ENCODE measurements around the gene WNT8A. TPM values are rescaled to one million over a fixed set of nuclear protein-coding genes. Genes with fewer than 3 reads are reported as not detected.
A peak's percentile ranks its signal among the peaks of the same experiment; 100 is the strongest.

The WNT8A gene
- total RNA-seq, 1 experiment from 2014 or later: not detected

DNA sequence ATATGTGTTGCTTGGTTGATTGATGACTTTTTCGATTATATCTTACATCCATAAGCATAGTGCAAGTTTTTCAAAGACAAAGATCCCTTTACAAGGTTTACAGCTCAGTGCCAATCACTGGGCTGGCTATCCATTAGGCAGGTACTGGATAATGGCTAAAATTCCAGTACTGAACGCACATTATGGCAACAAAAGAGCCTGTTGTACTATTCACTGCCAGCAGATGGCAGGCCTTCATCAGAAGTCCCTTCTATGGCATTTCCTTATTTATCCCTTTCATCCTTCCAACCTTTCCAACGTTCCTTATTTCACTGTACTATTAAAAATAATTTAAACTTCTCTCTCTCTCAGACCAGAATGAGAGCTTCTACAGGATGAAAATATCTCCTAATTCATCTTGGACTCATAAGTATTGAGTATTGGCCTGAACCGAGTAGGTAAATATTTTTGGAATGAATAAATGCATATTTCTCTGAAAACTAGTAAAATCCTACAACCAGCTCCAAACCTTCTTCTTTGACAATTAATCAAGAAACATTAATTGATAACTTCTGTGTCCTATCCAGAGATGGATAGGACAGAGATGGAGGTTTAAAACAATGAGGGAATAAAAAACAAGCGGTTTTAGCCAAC is 6.7 kb upstream of the WNT8A start:
- DNase-seq: peak; percentile 67 to 75
- ChIA-PET POLR2A (interaction anchor here (0.6 kb wide), 1 partner anchor 69 kb away, joined by 8 read pairs; no protein-coding TSS in a partner anchor), CTCF (interaction anchor here (0.6 to 2.7 kb wide), 6 partner anchors 12 to 77 kb away, joined by 3 to 24 read pairs (median 6); no protein-coding TSS in a partner anchor)
- Histone ChIP-seq H3K36me3 (ENCODE audit: control insufficient read depth, insufficient read depth, low read length) (no peaks in the 10 kb centered on the region), H3K27me3 (replicated peaks; ENCODE audit: control insufficient read depth, insufficient read depth, low read length) (no peaks in the 10 kb centered on the region), H3K4me3 (ENCODE audit: low read depth, low read length) (no peak overlapping the region), H3K4me1 (peaks cover 21% of the 10 kb centered on the region), H3K9me3 (no peaks in the 10 kb centered on the region)
- no peaks in the 10 kb centered on the region for H3K36me3 Mint-ChIP-seq (ENCODE audit: insufficient read depth, unreplicated experiment)
- H3K9me3 Mint-ChIP-seq (ENCODE audit: unreplicated experiment): no peaks in the 10 kb centered on the region
- peaks cover 16% of the 10 kb centered on the region for H3K4me1 Mint-ChIP-seq (ENCODE audit: low read depth, unreplicated experiment)
- TF ChIP-seq, protein P1, sequence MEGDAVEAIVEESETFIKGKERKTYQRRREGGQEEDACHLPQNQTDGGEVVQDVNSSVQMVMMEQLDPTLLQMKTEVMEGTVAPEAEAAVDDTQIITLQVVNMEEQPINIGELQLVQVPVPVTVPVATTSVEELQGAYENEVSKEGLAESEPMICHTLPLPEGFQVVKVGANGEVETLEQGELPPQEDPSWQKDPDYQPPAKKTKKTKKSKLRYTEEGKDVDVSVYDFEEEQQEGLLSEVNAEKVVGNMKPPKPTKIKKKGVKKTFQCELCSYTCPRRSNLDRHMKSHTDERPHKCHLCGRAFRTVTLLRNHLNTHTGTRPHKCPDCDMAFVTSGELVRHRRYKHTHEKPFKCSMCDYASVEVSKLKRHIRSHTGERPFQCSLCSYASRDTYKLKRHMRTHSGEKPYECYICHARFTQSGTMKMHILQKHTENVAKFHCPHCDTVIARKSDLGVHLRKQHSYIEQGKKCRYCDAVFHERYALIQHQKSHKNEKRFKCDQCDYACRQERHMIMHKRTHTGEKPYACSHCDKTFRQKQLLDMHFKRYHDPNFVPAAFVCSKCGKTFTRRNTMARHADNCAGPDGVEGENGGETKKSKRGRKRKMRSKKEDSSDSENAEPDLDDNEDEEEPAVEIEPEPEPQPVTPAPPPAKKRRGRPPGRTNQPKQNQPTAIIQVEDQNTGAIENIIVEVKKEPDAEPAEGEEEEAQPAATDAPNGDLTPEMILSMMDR (IDR thresholded peaks at IDR 0.05; ENCODE audit: insufficient read depth in 1 of 2, low read depth in 1 of 2, low read length in 1 of 2, severe bottlenecking in 1 of 2, unreplicated experiment in 1 of 2): peak; percentile 79 to 88
- no peak overlapping the region for H3K4me3 Mint-ChIP-seq (ENCODE audit: unreplicated experiment)
- H3K27me3 Mint-ChIP-seq (ENCODE audit: insufficient read depth, unreplicated experiment): no peaks in the 10 kb centered on the region
- BruUV-seq (replicated peaks): no TSS peak
- H3K27ac Mint-ChIP-seq (ENCODE audit: unreplicated experiment): no peak overlapping the region
- intact Hi-C loops (cut with micrococcal nuclease; ENCODE audit: unreplicated experiment): loop anchor here (1.0 kb wide), 3 partner anchors 18 to 56 kb away; no protein-coding TSS in a partner anchor

DNA sequence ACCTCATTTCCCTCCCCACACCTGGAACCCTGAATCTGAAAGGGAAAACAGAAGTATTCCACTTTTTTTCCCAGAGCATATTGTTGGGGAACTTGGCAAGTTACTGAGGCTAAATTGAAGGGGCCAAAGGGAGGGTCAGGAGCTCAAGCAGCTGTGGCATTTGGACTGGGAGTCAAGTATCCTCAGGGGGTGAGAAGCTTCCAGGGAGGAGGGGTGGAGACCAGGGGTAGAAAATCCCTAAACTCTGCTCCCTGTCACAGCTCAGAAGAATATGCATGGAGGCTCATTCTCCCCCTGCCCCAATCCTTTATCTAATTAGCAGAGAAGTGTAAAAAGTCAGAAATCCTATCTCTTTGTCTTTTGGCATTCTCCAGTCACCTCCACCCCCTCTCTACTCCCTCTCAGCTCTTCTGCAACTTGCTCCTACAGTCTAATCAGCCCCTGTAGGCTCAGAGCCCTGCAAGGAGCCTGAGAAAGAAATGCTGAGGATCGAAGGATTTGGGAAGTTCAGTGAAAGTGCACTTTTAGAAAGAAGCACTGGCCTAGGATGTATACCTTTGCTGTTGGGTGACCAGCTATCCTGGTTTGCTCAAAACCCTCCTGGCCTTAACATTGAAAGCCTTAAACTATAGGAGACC is 5.7 kb upstream of the WNT8A start:
- CTCF ChIA-PET: interaction anchor here (2.0 to 2.7 kb wide), 3 partner anchors 13 to 55 kb away, joined by 8 to 24 read pairs (median 8); no protein-coding TSS in a partner anchor
- Histone ChIP-seq H3K4me3 (ENCODE audit: low read depth, low read length) (no peak overlapping the region), H3K9me3 (no peaks in the 10 kb centered on the region), H3K36me3 (ENCODE audit: control insufficient read depth, insufficient read depth, low read length) (no peaks in the 10 kb centered on the region), H3K27me3 (replicated peaks; ENCODE audit: control insufficient read depth, insufficient read depth, low read length) (no peaks in the 10 kb centered on the region), H3K4me1 (peaks cover 21% of the 10 kb centered on the region)
- Mint-ChIP-seq H3K27me3 (ENCODE audit: insufficient read depth, unreplicated experiment) (no peaks in the 10 kb centered on the region), H3K36me3 (ENCODE audit: insufficient read depth, unreplicated experiment) (no peaks in the 10 kb centered on the region), H3K4me1 (ENCODE audit: low read depth, unreplicated experiment) (peaks cover 16% of the 10 kb centered on the region), H3K27ac (ENCODE audit: unreplicated experiment) (no peak overlapping the region), H3K4me3 (ENCODE audit: unreplicated experiment) (no peak overlapping the region), H3K9me3 (ENCODE audit: unreplicated experiment) (no peaks in the 10 kb centered on the region)
- BruUV-seq (replicated peaks): no TSS peak
- DNase-seq: no peak
- intact Hi-C loops (cut with micrococcal nuclease; ENCODE audit: unreplicated experiment): no loop called here
- TF ChIP-seq, protein P1 (IDR thresholded peaks at IDR 0.05; ENCODE audit: insufficient read depth in 1 of 2, low read depth in 1 of 2, low read length in 1 of 2, severe bottlenecking in 1 of 2, unreplicated experiment in 1 of 2): no peak
- POLR2A ChIA-PET: interaction anchor here (0.5 kb wide), 1 partner anchor 254 kb away, joined by 3 read pairs; the partner anchor contains the start of gene CDC25C

DNA sequence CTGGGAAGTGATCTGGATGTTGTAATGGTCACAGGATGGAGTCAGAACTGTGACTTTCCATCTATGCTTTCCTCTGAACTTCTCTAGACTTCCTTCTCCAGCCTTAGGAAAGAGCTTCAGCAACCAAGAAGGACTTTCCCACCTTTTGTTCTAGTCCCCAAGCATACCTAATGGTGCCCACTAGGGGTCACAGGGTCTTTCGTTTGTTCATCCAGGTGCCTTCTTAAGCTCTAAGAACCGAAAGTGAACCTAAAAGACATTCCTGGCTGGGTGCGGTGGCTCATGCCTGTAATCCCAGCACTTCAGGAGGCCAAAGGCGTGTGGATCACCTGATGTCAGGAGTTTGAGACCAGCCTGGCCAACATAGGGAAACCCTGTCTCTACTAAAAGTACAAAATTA is 1.8 kb upstream of the WNT8A start:
- no peaks in the 10 kb centered on the region for H3K27me3 Mint-ChIP-seq (ENCODE audit: insufficient read depth, unreplicated experiment)
- ChIA-PET CTCF (interaction anchor here (1.0 to 1.4 kb wide), 4 partner anchors 10 to 51 kb away, joined by 3 to 9 read pairs (median 4); no protein-coding TSS in a partner anchor), POLR2A (no interaction called here)
- TF ChIP-seq, protein P1 (IDR thresholded peaks at IDR 0.05; ENCODE audit: insufficient read depth in 1 of 2, low read depth in 1 of 2, low read length in 1 of 2, severe bottlenecking in 1 of 2, unreplicated experiment in 1 of 2): peak in 1 of 2 experiments; percentile 2
- Histone ChIP-seq H3K9me3 (no peaks in the 10 kb centered on the region), H3K36me3 (ENCODE audit: control insufficient read depth, insufficient read depth, low read length) (no peaks in the 10 kb centered on the region), H3K4me1 (peaks cover 21% of the 10 kb centered on the region), H3K27me3 (replicated peaks; ENCODE audit: control insufficient read depth, insufficient read depth, low read length) (no peaks in the 10 kb centered on the region), H3K4me3 (ENCODE audit: low read depth, low read length) (no peak overlapping the region)
- peaks cover 16% of the 10 kb centered on the region for H3K4me1 Mint-ChIP-seq (ENCODE audit: low read depth, unreplicated experiment)
- H3K9me3 Mint-ChIP-seq (ENCODE audit: unreplicated experiment): no peaks in the 10 kb centered on the region
- intact Hi-C loops (cut with micrococcal nuclease; ENCODE audit: unreplicated experiment): no loop called here
- DNase-seq: peak; percentile 27 to 39
- no peaks in the 10 kb centered on the region for H3K36me3 Mint-ChIP-seq (ENCODE audit: insufficient read depth, unreplicated experiment)
- no TSS peak for BruUV-seq (replicated peaks)
- peak overlapping the region; percentile 62 for H3K27ac Mint-ChIP-seq (ENCODE audit: unreplicated experiment)
- H3K4me3 Mint-ChIP-seq (ENCODE audit: unreplicated experiment): no peak overlapping the region
